Stomach (tissue), 4 donors: Measurements from ENCODE around the gene SMYD5.

Experiments
- CTCF ChIP-seq, 7 experiments: fragments of 450-650 bp in 4 of 7; fragments of 200-600 bp in 3 of 7; sonication (generic) in 3 of 7; IDR thresholded peaks; one replicate each; pipeline ENCODE4 v1.5.1; 2016 to 2019; ENCODE audit warnings: antibody characterized with exemption in 7 of 7, control low read depth in 2 of 7, mild to moderate bottlenecking in 1 of 7
- POLR2A ChIP-seq, 4 donors: fragments of 450-650 bp; IDR thresholded peaks; one replicate each; pipeline ENCODE4 v1.6.1; 2016; ENCODE audit warnings: antibody characterized with exemption in 4 of 4, control low read depth in 2 of 4, mild to moderate bottlenecking in 1 of 4, moderate library complexity in 1 of 4
- POLR2AphosphoS5 ChIP-seq, 3 donors: sonication (generic); formaldehyde crosslinking; IDR thresholded peaks; one replicate each; pipeline ENCODE4 v1.6.1; 2016; ENCODE audit warnings: antibody characterized with exemption in 3 of 3

- no peak for TF ChIP-seq CTCF (IDR thresholded peaks at IDR 0.05)
- no peak for TF ChIP-seq POLR2AphosphoS5 (IDR thresholded peaks at IDR 0.05)
- no peak for TF ChIP-seq POLR2A (IDR thresholded peaks at IDR 0.05)
Measured at GRCh38 chr2:73238149-73238548, 24.1 kb downstream of the SMYD5 start.
